Measurements from ENCODE around the gene DHDH.

DHDH gene

DNA sequence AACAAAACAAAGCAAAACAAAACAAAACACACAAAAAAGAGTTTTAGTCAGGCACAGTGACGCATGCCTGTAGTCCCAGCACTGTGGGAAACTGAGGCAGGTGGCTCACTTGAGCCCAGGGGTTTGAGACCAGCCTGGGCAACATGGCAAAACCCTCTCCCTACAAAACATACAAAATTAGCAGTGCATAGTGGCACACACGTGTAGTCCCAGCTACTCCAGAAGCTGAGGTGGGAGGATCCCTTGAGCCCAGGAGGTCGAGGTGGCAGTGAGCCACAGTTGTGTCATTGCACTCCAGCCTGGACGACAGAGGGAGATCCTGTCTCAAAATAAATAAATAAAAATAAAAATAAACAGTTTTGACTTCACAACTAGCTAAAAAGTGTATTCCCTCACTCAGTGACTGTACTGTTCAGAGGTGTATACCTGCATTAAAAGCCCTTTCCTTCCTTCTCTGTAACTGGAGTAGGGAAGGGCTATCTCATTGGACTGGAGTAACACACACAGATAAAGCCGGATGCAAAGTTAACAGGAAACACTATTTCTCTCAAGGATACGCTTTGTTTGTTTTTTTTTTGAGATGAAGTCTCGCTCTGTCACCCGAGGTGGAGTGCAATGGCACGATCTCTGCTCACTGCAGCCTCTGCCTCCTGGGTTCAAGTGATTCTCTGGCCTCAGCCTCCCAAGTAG is 17.5 kb downstream of the DHDH start:
- DNase-seq (ENCODE audit: low spot score) = no peak

DNA sequence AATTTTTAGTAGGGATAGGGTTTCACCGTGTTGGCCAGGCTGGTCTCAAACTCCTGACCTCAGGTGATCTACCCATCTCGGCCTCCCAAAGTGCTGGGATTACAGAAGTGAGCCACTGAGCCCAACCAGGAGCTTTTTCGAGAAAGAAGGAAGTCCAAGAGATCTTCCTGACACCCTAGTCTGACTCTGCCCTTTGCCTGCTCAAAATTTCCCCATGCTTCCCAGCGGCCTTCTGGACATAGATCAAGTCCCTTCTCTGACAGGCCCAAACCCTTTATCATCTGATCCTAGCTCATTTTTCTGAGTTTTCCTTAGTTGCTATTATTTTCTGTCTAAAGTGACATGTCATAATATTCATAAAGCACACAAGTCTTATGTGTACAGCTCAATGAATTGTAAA is 19.6 kb downstream of the DHDH start:
- no peak for DNase-seq (ENCODE audit: low spot score)

DNA sequence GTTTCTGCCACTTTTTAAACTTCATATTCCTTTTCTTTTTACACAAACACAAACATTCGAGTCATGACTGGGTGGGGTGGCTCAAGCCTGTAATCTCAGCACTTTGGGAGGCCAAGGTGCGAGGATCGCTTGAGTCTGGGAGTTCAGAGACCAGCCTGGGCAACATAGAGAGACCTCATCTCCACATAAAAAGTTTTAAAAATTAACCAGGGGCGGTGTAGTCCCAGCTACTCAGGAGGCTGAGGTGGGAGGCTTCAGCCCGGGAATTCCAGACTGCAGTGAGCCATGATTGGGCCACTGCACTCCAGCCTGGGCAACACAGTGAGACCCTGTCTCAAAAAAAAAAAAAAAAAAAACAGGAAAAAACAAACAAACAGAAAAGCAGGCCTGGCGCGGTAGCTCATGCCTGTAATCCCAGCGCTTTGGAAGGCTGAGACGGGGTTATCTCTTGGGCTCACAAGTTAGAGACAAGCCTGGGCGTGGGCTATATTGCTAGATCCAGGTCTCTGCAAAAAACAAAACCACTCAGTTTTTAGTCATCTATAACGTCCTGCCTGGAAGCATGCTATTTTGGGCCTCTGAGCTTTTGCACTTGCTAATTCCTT is 20.6 kb downstream of the DHDH start:
- peak; percentile 35 for DNase-seq (ENCODE audit: low spot score)

DNA sequence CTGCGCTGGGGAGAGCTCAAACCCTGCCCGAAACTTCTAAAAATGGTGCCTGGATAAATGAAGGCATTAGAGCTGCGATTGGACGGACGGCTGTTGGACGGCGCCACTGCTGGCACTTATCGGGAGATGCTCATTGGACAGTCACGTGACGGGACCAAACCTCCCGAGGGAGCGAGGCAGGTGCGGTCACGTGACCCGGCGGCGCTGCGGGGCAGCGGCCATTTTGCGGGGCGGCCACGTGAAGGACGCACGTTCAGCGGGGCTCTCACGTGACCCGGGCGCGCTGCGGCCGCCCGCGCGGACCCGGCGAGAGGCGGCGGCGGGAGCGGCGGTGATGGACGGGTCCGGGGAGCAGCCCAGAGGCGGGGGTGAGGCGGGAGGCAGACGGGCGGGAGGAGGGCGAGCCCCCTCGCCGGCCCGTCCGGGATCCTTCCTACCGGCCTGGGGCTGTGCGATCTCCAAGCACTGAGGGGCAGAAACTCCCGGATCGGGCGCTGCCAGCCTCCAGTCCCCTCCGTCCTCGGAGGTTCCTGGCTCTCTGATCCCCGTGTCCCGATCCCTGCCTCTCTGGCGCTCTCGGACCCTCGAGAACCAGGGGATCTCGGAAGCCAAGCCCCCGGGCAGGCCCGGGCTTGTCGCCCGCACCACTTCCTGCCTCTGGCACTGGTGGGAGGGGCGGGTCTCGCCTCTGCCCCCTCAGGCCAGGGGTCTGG is 21.3 kb downstream of the DHDH start, which contains the start of gene BAX:
Gene BAX (plus strand): TSS at position 281 of the 713 bp plus-strand sequence. CDS start 54 bp downstream, at position 335.
- peak; percentile 98 for DNase-seq (ENCODE audit: low spot score)

DNA sequence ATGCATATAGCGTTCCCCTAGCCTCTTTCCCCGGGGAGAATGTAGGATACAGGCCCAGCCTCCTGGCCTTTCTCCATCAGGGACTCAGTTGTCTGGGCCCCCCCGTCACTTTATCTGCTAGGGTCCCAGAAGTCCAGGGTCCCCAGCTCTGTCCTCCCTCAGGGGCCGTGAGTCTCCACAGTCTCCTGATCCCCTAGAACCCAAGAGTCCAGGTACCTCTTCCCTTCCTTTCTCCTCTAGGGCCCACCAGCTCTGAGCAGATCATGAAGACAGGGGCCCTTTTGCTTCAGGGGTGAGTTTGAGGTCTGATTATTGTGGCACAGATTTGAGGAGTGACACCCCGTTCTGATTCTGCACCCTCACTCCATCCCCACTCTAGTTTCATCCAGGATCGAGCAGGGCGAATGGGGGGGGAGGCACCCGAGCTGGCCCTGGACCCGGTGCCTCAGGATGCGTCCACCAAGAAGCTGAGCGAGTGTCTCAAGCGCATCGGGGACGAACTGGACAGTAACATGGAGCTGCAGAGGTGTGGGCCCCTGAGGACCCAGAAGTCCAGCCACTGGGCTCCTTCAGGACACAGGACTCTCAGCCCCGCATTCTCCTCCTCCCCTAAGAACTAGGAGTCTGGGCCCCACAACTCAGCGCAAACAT is 21.9 kb downstream of the DHDH start:
- DNase-seq (ENCODE audit: low spot score) = no peak

DNA sequence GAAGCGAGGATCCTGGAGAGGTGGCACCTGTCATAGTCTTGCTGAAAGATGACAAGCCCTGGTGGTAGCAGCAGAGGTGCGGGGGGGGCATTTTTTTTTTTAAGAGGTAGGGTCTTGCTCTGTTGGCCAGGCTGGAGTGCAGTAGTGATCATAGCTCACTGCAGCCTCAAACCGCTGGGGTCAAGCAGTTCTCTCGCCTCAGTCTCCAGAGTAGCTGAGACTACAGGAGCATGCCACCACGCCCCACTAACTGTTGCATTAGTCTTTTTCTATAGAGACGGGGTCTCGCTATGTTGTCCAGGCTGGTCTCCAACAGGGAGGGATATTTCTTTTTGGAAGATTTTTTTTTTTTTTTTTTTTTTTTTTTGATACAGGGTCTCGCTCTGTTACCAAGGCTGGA is 24.5 kb downstream of the DHDH start:
- DNase-seq (ENCODE audit: low spot score) = no peak

DNA sequence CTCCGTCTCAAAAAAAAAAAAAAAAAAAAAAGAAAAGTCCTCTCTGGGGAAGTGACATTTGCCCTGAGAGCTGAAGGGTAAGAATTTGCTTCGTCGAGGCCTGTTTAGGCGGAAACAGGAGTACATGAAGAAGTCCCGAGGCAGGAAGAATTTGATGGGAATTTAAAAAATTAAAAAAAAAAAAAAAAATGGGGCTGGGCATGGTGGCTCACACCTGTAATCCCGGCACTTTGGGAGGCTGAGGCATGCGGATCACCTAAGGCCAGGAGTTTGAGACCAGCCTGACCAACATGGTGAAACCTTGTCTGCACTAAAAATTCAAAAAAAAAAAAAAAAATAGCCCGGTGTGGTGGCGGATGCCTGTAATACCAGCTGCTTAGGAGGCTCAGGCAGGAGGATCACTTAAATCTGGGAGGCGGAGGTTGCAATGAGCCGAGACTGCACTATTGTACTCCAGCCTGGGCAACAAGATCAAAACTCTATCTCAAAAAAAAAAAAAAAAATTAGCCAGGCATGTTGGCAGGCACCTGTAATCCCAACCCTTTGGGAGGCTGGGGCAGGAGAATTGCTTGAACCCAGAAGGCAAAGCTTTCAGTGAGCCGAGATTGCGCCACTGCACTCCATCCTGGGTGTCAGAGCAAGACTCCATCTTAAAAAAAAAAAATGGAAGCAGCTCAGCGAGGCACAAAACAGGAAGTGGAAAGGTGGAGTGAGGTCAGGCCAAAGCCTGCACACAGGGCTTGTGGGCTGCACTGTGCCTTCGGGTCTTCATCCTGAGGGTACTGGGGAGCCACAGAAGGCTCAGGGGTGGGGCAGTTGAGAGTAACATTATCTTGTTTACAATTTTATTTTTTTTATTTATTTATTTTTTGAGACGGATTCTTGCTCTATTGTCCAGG is 26.1 kb downstream of the DHDH start:
- DNase-seq (ENCODE audit: low spot score) = no peak

DNA sequence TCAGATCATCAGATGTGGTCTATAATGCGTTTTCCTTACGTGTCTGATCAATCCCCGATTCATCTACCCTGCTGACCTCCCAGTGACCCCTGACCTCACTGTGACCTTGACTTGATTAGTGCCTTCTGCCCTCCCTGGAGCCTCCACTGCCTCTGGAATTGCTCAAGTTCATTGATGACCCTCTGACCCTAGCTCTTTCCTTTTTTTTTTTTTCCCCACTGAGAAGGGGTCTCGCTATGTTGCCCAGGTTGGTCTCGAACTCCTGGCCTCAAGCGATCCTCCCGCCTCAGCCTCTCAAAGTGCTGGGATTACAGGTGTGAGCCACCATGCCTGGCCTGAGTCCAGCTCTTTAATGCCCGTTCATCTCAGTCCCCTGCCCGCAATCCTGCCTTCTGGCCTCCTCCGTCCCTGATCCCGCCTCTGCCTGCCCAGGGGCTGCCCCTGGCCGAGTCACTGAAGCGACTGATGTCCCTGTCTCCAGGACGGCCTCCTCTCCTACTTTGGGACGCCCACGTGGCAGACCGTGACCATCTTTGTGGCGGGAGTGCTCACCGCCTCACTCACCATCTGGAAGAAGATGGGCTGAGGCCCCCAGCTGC is 27.7 kb downstream of the DHDH start:
- no peak for DNase-seq (ENCODE audit: low spot score)

DNA sequence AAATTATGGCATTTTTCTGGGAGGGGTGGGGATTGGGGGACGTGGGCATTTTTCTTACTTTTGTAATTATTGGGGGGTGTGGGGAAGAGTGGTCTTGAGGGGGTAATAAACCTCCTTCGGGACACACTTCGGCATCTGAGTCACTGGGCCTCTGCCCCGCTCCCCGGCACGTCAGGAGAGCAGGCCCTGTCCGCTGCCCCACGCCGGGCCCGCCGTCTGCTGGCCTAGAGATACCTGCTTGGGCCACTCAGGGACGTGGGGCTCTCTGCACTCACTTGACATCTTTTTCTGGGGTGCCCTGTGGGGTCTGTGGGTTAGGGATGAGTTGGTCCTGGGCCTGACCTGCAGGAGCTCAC is 28.2 kb downstream of the DHDH start:
- DNase-seq (ENCODE audit: low spot score) = no peak

DNA sequence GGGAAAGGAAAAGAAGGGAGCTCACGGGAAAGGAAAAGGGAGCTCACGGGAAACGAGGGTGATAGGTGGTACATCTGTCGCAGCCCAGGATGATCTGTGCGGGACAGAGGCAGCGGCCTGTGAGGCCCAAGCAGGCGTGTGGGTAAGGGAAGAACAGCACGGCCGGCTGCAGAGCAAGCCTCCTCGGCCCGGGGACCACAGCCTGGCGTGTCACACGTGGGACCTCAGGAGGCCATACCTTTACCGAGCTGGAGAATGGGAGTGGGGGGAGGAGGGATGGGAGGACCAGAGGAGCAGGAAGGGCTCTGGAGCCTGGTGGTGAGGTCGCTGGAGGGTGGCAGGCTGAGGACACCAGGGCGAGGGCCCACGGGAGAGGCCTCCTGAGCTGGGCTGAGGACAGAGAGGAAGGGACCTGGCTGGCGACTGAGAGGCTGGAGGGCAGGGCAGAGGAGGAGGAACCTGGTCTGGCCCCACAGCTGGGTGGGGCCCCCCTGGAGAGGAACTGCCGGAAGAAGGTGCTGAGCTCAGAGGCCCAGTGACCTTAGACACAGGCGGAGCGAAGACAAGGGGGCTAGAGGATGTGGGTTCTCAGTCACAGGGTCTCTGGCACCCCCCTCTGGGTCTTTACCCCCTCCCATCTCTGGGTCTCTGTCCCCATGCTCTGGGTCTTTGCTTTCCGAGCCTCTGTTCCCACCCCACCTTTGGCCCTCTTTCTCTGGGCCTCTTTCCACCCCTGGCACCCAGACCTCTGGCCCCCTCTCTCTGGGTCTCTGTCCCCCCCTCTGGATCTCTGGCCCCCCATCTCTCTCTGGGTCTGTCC is 28.7 kb downstream of the DHDH start:
- peak; percentile 86 for DNase-seq (ENCODE audit: low spot score)

DNA sequence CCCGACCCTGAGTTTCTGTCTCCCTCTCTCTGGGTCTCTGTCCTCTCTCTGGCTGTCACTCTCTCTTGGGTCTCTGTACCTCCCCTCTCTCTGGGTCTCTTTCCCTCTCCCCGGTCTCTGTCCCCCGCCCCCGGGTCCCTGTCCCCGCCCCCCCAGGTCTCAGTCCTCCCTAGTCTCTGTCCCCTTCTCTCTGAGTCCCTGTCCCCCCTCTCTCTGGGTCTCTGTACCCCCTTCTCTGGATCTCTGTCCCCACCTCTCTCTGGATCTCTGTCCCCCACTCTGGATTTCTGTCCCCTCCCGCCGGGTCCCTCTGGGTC is 29.3 kb downstream of the DHDH start:
- no peak for DNase-seq (ENCODE audit: low spot score)

DNA sequence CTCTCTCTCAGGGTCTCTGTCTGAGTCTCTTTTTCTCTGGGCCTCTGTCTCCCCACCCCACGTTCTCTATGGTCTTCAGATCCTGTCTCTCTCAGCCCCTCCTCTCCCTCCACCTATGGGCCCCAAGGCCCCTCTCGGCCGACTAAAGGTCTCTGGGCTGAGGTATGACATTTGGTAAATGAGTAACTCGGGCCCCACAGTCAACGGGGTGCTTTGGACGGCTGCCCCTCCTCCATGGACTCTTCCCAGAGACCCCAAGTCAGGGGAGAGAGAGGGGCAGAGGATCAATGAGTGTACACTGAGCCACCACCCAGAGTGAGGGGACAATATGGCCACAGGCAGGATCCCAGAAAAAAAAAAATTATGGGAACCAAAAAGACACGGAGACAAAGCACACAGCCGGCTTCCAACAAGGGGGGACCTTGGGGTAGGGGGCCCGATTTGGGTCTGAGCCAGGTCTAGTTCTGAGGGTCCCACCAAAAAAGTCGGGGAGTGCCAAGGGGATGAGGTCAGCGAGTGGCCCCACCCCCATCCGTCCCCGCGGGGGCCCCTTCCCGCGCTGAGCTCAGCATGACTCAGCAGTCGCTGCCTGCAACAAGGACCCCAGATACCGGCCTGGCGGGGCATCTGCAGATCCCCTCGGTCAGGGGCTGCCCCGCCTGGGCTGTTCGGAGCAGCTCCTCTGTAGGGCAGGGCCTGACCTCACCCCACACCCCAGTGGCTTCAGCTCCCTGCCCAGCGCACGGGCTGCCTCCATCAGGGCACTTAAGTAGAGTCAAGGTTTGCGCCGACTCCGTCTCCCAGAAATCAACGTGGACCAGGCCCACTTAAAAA is 30.1 kb downstream of the DHDH start:
- DNase-seq (ENCODE audit: low spot score) = peak; percentile 83

DNA sequence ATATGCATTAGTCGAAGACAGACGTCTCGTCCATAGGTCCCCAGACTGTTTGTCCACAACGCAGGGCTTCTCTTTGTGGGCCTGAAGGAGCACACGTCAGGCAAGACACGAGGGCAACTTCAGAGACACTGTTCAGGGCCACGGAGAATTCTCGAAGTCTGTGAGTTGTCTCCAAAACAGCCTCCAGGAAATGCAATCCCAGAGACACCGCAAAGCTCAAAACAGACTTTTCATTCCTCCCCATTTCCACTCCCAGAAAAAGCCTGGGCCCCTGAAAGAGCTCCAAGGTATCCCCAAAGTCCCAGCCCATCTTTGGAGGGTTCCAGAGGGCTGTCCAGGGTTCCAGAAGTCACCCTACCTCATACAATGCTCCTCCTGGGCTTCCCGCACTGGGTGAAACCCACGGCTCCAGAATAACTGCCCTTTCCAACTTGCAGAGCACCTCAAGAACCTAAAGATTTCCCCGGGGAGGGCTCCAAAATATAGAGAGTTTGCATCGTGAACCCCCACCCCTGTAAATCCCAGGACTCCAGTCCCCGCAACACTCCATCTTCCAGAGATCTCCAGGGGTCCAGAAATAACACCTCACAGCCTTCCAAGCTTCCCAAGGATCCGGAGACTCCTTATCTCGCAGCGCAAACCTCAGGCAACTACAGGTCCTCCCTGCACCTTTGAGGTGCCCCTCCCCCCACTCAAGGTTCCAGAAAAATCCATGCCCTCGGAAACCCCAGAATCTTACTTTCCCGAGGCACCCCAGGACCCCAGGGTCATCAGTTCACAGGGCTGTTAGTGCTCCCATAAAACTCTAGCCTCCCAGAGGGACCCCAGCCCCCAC is 30.9 kb downstream of the DHDH start:
- DNase-seq (ENCODE audit: low spot score) = peak; percentile 56

DNA sequence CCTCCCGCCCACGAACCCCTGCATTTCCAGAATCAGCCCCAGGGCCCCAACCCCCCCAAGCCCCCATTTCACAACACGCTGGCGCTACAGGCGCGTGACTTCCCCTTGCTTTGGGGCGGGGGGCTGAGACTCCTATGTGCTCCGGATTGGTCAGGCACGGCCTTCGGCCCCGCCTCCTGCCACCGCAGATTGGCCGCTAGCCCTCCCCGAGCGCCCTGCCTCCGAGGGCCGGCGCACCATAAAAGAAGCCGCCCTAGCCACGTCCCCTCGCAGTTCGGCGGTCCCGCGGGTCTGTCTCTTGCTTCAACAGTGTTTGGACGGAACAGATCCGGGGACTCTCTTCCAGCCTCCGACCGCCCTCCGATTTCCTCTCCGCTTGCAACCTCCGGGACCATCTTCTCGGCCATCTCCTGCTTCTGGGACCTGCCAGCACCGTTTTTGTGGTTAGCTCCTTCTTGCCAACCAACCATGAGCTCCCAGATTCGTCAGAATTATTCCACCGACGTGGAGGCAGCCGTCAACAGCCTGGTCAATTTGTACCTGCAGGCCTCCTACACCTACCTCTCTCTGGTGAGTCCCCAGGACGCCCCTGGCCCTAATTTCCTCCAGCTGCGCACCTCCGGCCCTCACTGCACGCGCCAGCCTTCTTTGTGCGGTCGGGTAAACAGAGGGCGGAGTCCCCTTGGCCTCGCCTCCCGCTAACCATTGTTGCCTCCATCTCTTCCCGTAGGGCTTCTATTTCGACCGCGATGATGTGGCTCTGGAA is 31.7 kb downstream of the DHDH start, which contains the start of gene FTL:
Gene FTL (plus strand): TSS at position 270 of the 766 bp plus-strand sequence. CDS start 199 bp downstream, at position 469.
- peak; percentile 91 for DNase-seq (ENCODE audit: low spot score)

DNA sequence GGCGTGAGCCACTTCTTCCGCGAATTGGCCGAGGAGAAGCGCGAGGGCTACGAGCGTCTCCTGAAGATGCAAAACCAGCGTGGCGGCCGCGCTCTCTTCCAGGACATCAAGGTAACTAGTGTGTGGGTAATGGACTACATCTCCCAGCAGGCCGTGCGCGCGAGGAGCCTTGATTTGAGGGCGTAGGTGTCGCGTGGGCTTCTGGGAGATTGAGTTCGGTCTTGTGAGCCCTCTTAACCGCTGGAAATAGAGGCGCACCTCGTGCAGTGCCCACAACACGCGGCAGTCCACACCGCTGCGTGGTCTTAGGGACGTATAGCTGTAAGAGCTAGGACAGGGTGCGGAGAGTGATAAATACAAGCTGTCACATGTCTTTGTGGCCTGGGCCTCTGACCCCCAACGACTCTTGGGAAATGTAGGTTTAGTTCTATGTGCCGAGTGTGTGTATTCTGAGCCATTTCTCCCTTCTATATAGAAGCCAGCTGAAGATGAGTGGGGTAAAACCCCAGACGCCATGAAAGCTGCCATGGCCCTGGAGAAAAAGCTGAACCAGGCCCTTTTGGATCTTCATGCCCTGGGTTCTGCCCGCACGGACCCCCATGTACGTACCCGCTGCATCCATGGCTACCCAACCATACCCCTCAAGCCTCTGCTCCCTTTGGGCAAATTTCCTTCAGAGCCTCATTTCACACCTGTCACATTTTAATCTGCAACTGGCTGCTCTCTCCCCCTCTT is 32.5 kb downstream of the DHDH start:
- DNase-seq (ENCODE audit: low spot score) = peak; percentile 93

DNA sequence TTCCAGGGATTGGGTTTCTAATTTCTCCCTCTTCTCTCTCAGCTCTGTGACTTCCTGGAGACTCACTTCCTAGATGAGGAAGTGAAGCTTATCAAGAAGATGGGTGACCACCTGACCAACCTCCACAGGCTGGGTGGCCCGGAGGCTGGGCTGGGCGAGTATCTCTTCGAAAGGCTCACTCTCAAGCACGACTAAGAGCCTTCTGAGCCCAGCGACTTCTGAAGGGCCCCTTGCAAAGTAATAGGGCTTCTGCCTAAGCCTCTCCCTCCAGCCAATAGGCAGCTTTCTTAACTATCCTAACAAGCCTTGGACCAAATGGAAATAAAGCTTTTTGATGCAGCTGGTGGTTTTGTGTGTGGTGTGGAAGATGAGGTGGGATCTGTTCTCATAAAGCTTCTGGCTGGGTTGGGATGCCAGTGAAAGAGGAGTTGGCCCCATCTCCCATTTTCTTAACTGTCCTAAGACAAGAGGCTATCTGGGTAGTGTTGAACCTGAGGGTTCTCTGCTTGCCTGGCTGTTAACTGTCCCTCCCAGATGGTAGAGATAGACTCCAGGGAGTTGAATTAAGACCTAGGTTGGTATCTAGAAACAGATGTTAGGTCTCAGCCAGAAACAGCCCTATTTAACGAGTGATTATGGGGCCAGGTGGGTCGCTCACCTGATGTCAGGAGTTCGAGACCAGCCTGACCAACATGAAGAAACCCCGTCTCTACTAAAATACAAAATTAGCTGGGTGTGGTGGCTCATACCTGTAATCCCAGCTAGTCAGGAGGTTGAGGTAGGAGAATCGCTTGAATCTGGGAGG is 33.2 kb downstream of the DHDH start:
- peak; percentile 29 for DNase-seq (ENCODE audit: low spot score)

Data from hematopoietic multipotent progenitor cell treated with erythropoietin and hydrocortisone succinate and interleukin-3 and kit ligand, for 15 days (in vitro differentiated cells).